CD8-positive, alpha-beta memory T cell (primary cell): ENCODE data around the gene PMEL. TPM values are rescaled to one million over a fixed set of nuclear protein-coding genes. Genes with fewer than 3 reads are reported as not detected.

Source experiments
- CTCF ChIA-PET: fragments of 350-600 bp; sonication (Branson Sonifier 250); formaldehyde crosslinking; loops from one replicate; lab custom pipeline; 2021; ENCODE audit warnings: antibody characterized with exemption; lab: Charles Lee
- POLR2A ChIA-PET: fragments of 350-600 bp; sonication (Branson Sonifier 250); formaldehyde crosslinking; loops from one replicate; lab custom pipeline; 2021; ENCODE audit warnings: antibody characterized with exemption; lab: Charles Lee
- DNase-seq, 5 donors: peaks; one replicate each; pipeline versions ENCODE4 v3.0.0 to v3.0.0-alpha.2; 2020 to 2022; ENCODE audit warnings: mixed read lengths in 1 of 5
- H3K27ac ChIP-seq: one replicate; pipeline ENCODE4 v1.7.0; 2013; ENCODE audit warnings: low read depth, mild to moderate bottlenecking, low read length, moderate library complexity
- H3K27me3 ChIP-seq: 2 replicates; pipeline ENCODE4 v1.7.0; 2013; ENCODE audit warnings: low read length, mild to moderate bottlenecking; ENCODE audit not compliant: insufficient read depth, poor library complexity, severe bottlenecking
- H3K36me3 ChIP-seq: 2 replicates; pipeline ENCODE4 v1.7.0; 2013; ENCODE audit warnings: mild to moderate bottlenecking, low read length, moderate library complexity; ENCODE audit not compliant: insufficient read depth
- H3K4me1 ChIP-seq: 2 replicates; pipeline ENCODE4 v1.7.0; 2013; ENCODE audit warnings: mild to moderate bottlenecking, low read length, moderate library complexity; ENCODE audit not compliant: insufficient read depth
- H3K4me3 ChIP-seq: 2 replicates; pipeline ENCODE4 v1.7.0; 2013; ENCODE audit warnings: mild to moderate bottlenecking, low read length
- H3K9me3 ChIP-seq: 2 replicates; pipeline ENCODE4 v1.7.0; 2013; ENCODE audit warnings: mild to moderate bottlenecking, low read length
- H3K27ac Mint-ChIP-seq, 8 donors: one replicate each; pipeline ENCODE4 v1.8.0; 2020 to 2021; ENCODE audit warnings: mixed read lengths in 8 of 8, mild to moderate bottlenecking in 6 of 8, inconsistent platforms in 3 of 8, moderate library complexity in 3 of 8
- H3K27me3 Mint-ChIP-seq, 2 donors: one replicate each; pipeline ENCODE4 v1.8.0; 2020 to 2021; ENCODE audit warnings: mixed read lengths in 2 of 2, mild to moderate bottlenecking in 1 of 2, moderate library complexity in 1 of 2
- H3K36me3 Mint-ChIP-seq, 3 donors: one replicate each; pipeline ENCODE4 v1.8.0; 2020 to 2021; ENCODE audit warnings: mixed read lengths in 3 of 3, inconsistent platforms in 1 of 3, mild to moderate bottlenecking in 1 of 3
- H3K4me1 Mint-ChIP-seq, 3 donors: one replicate each; pipeline ENCODE4 v1.8.0; 2020 to 2021; ENCODE audit warnings: mixed read lengths in 3 of 3, inconsistent platforms in 1 of 3, mild to moderate bottlenecking in 1 of 3
- H3K4me3 Mint-ChIP-seq, 7 donors: one replicate each; pipeline ENCODE4 v1.8.0; 2020 to 2021; ENCODE audit warnings: mixed read lengths in 7 of 7, mild to moderate bottlenecking in 6 of 7, moderate library complexity in 4 of 7, inconsistent platforms in 2 of 7
- H3K9me3 Mint-ChIP-seq, 5 donors: one replicate each; pipeline ENCODE4 v1.8.0; 2020 to 2022; ENCODE audit warnings: mixed read lengths in 5 of 5, mild to moderate bottlenecking in 3 of 5, moderate library complexity in 2 of 5, inconsistent platforms in 1 of 5
- polyA plus RNA-seq: library from polyadenylated mRNA; unstranded; fragments of 300-500 nt; fragmentation: Illumina TruSeq; gene quantifications from one replicate; pipeline ENCODE4 v1.2.3, GENCODE V29; 2021
- total RNA-seq, 2 experiments: library from RNA; stranded (reverse); gene quantifications; one replicate each; pipeline ENCODE4 v1.2.3, GENCODE V29; 2021

Gene PMEL
- total RNA-seq (under 1 TPM; 0.28 to 0.33 TPM), polyA plus RNA-seq (not detected)

DNA sequence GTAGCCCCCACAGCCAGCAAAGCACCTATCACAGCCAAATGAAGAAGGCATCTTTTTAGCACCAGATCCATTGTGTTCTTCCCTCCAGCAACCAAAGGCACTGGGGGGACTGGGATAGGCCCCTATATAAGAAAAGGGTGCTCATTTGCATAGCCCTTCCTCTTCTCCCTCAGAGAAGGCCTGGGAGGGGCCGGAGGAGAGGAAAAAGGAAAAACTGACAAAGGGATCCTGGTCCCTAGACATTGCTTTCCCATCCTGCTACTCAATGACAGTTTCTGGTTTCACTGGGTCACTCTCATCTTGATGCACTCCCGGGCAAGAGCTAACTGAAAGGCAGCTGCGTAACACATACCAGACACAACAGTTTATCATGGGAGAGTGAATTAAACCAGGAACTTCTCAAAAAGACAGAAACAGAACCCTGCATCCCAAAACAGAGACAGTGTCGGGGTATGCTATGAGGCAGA lies at the start of gene PMEL:
TSS of gene PMEL (minus strand) at position 102 of the 467 bp plus-strand sequence. CDS start at position 71, 31 bp downstream.
- H3K4me1 Mint-ChIP-seq = peaks cover 26 to 32% (median 29%) of the 10 kb centered on the region in 3 donors
- H3K4me3 ChIP-seq = peak within 1 kb of the TSS; percentile 82
- no peaks in the 10 kb centered on the region for H3K27me3 ChIP-seq
- H3K27ac Mint-ChIP-seq = peak within 1 kb of the TSS; percentile 57 to 97 (median 86)
- peak within 1 kb of the TSS; percentile 87 to 96 (median 90) for H3K4me3 Mint-ChIP-seq
- POLR2A ChIA-PET = interaction anchor here (0.9 kb wide), 1 partner anchor 211 kb away, joined by 5 read pairs; no protein-coding TSS in a partner anchor
- CTCF ChIA-PET = no interaction called here
- no peaks in the 10 kb centered on the region for H3K9me3 Mint-ChIP-seq
- H3K27ac ChIP-seq = peak within 1 kb of the TSS; percentile 71
- no peak for DNase-seq
- H3K36me3 ChIP-seq = no peaks in the 10 kb centered on the region
- H3K27me3 Mint-ChIP-seq = no peaks in the 10 kb centered on the region
- peaks cover 21% of the 10 kb centered on the region for H3K4me1 ChIP-seq
- H3K36me3 Mint-ChIP-seq = peaks cover 0 to 10% (median 0%) of the 10 kb centered on the region in 3 donors
- no peaks in the 10 kb centered on the region for H3K9me3 ChIP-seq

DNA sequence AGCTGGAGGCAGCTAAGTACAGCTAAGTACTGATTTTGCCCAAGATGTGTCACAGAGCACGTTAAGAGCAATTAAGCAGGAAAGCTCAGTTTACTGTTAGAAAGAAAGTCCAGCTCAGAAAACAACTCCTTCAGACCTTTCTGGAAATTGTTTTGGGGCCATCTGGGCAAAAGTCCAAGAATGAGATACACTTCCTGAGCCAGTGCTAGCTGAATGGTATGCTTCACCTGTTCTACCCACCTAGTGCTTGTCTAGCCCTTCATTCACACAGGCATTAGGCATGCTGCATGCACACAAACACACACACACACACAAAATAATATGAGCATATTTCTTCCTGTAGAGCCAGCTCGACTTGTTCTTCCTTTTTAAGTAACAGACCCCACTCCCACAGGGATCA lies 48.4 kb upstream of the PMEL start:
- no peaks in the 10 kb centered on the region for H3K4me1 ChIP-seq
- H3K27me3 ChIP-seq = no peaks in the 10 kb centered on the region
- no peak overlapping the region for H3K4me3 Mint-ChIP-seq
- peaks cover 0 to 2% of the 10 kb centered on the region in 2 donors for H3K27me3 Mint-ChIP-seq
- peaks cover 2 to 8% (median 5%) of the 10 kb centered on the region in 3 donors for H3K36me3 Mint-ChIP-seq
- DNase-seq = no peak
- H3K4me3 ChIP-seq = no peak overlapping the region
- H3K4me1 Mint-ChIP-seq = peaks cover 0 to under 1% (median 0%) of the 10 kb centered on the region in 3 donors
- CTCF ChIA-PET = interaction anchor here (1.2 to 3.6 kb wide), 2 partner anchors 15 to 18 kb away, joined by 4 to 19 read pairs; partner anchors contain the start of gene SUOX
- H3K27ac ChIP-seq = no peak overlapping the region
- no peaks in the 10 kb centered on the region for H3K9me3 ChIP-seq
- POLR2A ChIA-PET = interaction anchor here (0.6 kb wide), 1 partner anchor 143 kb away, joined by 3 read pairs; no protein-coding TSS in a partner anchor
- no peaks in the 10 kb centered on the region for H3K36me3 ChIP-seq
- no peaks in the 10 kb centered on the region for H3K9me3 Mint-ChIP-seq
- H3K27ac Mint-ChIP-seq = no peak overlapping the region

DNA sequence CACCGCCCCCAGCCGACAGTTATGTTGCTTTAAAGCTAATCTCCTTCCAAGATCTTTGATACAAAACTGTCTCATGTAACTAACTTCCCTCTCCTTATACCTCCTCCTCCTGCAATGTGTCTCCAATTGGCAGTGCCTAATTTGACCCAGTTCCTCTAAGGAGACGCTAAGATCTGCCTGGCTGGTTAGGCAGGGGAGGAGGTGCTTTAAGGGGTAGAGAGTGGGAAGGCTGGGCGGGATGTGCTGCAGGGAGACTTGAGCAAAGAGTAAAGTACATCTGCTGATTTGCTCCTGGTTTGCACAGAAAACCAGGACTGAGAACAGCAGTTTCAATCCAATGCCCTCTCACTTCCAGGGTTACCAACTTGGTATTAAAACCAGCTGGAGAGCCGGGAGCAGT lies 47.6 kb upstream of the PMEL start:
- ChIA-PET POLR2A (no interaction called here), CTCF (interaction anchor here (1.2 to 3.6 kb wide), 2 partner anchors 16 to 18 kb away, joined by 4 to 19 read pairs; partner anchors contain the start of gene SUOX)
- Histone ChIP-seq H3K4me1 (no peaks in the 10 kb centered on the region), H3K9me3 (no peaks in the 10 kb centered on the region), H3K4me3 (no peak overlapping the region), H3K36me3 (no peaks in the 10 kb centered on the region), H3K27me3 (no peaks in the 10 kb centered on the region), H3K27ac (no peak overlapping the region)
- Mint-ChIP-seq H3K36me3 (peaks cover 2 to 6% (median 5%) of the 10 kb centered on the region in 3 donors), H3K27ac (no peak overlapping the region), H3K9me3 (no peaks in the 10 kb centered on the region), H3K4me3 (no peak overlapping the region), H3K4me1 (peaks cover 3 to 6% (median 3%) of the 10 kb centered on the region in 3 donors), H3K27me3 (peaks cover 0 to 2% of the 10 kb centered on the region in 2 donors)
- no peak for DNase-seq

DNA sequence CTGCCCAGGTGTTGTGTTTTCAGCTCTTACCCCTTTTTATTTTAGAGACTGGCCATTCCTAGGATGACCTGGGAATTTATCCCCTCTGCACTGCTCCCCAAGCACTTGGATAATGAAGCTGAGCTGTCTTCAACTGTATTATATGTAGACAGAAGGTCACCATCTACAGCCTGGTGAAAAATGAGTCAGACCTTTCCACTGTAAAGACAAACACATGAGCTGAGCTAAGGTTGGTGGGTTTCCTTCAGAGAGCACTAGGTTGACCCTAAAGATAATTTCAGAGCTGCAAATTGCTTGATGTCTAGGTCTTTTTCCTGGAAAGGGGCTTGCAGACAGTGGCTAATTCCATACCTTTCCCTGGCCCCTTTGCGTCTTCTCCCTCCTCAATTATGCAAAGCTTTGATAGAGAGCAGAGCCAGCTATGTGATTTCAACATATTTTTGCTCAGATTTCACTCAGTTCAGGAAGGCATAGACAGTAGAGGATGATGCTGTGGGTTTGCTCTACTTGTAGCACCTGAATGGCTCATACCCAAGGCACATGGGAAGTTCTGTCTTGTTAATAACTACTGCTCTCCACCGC lies 45.8 kb upstream of the PMEL start:
- Histone ChIP-seq H3K9me3 (no peaks in the 10 kb centered on the region), H3K27ac (no peak overlapping the region), H3K4me3 (no peak overlapping the region), H3K4me1 (peaks cover 11% of the 10 kb centered on the region), H3K27me3 (no peaks in the 10 kb centered on the region), H3K36me3 (no peaks in the 10 kb centered on the region)
- POLR2A ChIA-PET = interaction anchor here (0.5 kb wide), 1 partner anchor 72 kb away, joined by 4 read pairs; no protein-coding TSS in a partner anchor
- no peak for DNase-seq
- H3K4me1 Mint-ChIP-seq = peaks cover 12 to 17% (median 16%) of the 10 kb centered on the region in 3 donors
- H3K36me3 Mint-ChIP-seq = peaks cover 2 to 5% (median 3%) of the 10 kb centered on the region in 3 donors
- CTCF ChIA-PET = interaction anchor here (1.3 to 3.6 kb wide), 2 partner anchors 16 to 18 kb away, joined by 3 to 19 read pairs; partner anchors contain the start of gene SUOX
- no peak overlapping the region for H3K4me3 Mint-ChIP-seq
- no peaks in the 10 kb centered on the region for H3K9me3 Mint-ChIP-seq
- peaks cover 0 to 2% of the 10 kb centered on the region in 2 donors for H3K27me3 Mint-ChIP-seq
- peak overlapping the region in 1 of 8 donors; percentile 39 for H3K27ac Mint-ChIP-seq

DNA sequence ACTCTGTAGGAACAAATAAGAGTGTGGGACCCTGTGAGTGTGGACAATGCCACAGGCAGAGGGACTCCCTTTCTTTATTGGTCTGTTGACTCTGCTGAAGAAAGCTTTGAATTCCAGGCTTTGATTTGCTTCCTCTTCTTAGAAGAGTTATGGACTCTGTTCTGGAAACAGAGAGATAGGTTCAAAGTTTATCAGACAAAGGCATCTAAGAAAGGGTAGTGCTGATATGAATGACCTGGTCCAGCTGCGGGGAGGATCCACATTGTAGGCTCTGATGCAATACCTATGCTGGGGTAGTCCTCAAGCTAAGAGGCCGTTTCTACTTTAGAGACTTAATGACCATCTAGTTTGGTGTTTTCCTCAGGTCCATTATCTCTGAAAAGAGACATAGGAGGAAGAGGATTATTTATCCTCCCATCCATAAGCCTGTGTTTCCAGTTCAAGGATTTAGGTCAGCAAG lies 44.3 kb upstream of the PMEL start:
- POLR2A ChIA-PET = no interaction called here

DNA sequence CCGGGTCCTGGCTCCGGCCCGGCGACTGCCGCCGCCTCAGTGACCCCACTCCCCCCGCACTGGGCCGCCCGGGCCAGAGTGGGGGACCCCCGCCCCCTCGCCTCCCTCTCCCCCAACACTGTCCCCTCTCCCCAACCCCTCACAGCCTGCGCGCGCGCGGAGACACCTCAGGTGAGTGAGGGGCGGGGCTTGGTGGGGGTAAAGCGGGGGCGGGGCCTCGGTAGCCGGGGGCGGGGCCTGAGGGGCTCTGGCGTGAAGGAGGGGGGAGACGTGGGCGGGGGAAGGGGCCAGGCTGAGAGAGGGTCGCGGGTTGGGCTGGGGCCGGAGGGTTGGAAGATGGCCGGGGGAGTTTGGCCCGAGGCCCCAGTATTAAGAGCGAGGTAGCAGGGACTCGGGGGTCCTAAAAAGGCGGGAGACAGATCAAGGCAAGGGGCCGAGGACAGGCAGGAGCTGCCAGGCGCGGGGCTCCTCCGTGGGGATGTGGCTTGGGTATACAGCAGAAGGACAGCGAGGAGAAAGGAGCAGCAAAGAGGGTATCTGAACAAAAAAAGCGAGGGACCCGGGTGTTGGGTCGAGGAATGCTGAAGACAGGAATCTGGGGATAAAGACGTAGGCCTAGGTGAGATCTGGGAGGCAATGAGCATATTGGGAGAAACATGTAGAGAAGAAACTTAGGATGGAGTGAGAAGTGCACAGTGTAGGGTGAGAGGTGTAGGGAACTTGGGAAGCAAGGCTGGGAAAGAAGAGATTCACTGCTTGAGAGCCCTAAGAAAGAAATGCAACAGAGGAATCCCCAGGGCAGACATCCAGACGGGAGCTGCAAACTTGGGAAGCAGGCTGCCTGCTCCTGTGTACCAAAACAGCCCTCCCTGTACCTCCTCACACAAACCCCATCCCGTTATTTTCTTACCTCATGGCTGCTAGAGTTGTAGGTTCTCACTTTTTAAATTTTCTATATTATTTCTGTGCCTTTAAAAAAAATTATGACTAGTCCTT lies 42.0 kb upstream of the PMEL start:
- no peaks in the 10 kb centered on the region for H3K9me3 ChIP-seq
- H3K27me3 Mint-ChIP-seq = peaks cover 0 to 2% of the 10 kb centered on the region in 2 donors
- ChIA-PET POLR2A (interaction anchor here (0.8 to 1.7 kb wide), 2 partner anchors 34 to 264 kb away, joined by 6 to 7 read pairs; partner anchors contain the start of gene RAB5B), CTCF (interaction anchor here (0.8 kb wide), 1 partner anchor 12 kb away, joined by 4 read pairs; no protein-coding TSS in a partner anchor)
- H3K27ac ChIP-seq = peak overlapping the region; percentile 45
- no peaks in the 10 kb centered on the region for H3K36me3 ChIP-seq
- H3K9me3 Mint-ChIP-seq = no peaks in the 10 kb centered on the region
- peaks cover 11% of the 10 kb centered on the region for H3K4me1 ChIP-seq
- peak overlapping the region; percentile 75 to 92 (median 85) for H3K4me3 Mint-ChIP-seq
- peak overlapping the region in 7 of 8 donors; percentile 5 to 94 (median 89) for H3K27ac Mint-ChIP-seq
- no peaks in the 10 kb centered on the region for H3K27me3 ChIP-seq
- DNase-seq = peak; percentile 47 to 77 (median 66)
- H3K36me3 Mint-ChIP-seq = peaks cover 0 to 5% (median 1%) of the 10 kb centered on the region in 3 donors
- peak overlapping the region; percentile 61 for H3K4me3 ChIP-seq
- peaks cover 17 to 28% (median 19%) of the 10 kb centered on the region in 3 donors for H3K4me1 Mint-ChIP-seq

More for the DNA sequence above, 44.3 kb upstream of the PMEL start:
- peaks cover 2 to 5% (median 3%) of the 10 kb centered on the region in 3 donors for H3K36me3 Mint-ChIP-seq
- H3K27ac Mint-ChIP-seq = no peak overlapping the region
- Histone ChIP-seq H3K27ac (no peak overlapping the region), H3K27me3 (no peaks in the 10 kb centered on the region), H3K4me3 (no peak overlapping the region), H3K9me3 (no peaks in the 10 kb centered on the region), H3K4me1 (peaks cover 11% of the 10 kb centered on the region), H3K36me3 (no peaks in the 10 kb centered on the region)
- H3K4me3 Mint-ChIP-seq = peak overlapping the region in 2 of 7 donors; percentile 13 to 79
- DNase-seq = no peak
- no peaks in the 10 kb centered on the region for H3K9me3 Mint-ChIP-seq
- CTCF ChIA-PET = no interaction called here
- H3K27me3 Mint-ChIP-seq = peaks cover 0 to 2% of the 10 kb centered on the region in 2 donors
- H3K4me1 Mint-ChIP-seq = peaks cover 17 to 25% (median 19%) of the 10 kb centered on the region in 3 donors

DNA sequence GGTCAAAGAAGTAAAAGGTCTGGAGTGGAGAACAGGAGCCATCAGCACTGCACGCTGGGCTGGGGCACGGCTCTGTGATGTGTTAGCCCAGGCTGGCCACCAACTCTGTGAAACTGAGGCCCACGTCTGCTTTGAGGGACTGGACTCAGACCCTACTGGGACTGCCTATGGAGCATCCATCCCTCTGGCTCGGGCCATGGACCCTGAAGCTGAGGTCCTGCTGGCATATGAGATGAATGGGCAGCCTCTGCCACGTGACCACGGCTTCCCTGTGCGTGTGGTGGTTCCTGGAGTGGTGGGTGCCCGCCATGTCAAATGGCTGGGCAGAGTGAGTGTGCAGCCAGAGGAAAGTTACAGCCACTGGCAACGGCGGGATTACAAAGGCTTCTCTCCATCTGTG lies 38.4 kb upstream of the PMEL start:
- no peak for DNase-seq
- H3K27me3 Mint-ChIP-seq = peaks cover 0 to 5% of the 10 kb centered on the region in 2 donors
- no peak overlapping the region for H3K4me3 ChIP-seq
- no peaks in the 10 kb centered on the region for H3K36me3 ChIP-seq
- H3K36me3 Mint-ChIP-seq = no peaks in the 10 kb centered on the region
- ChIA-PET POLR2A (no interaction called here), CTCF (interaction anchor here (1.2 kb wide), 1 partner anchor 25 kb away, joined by 3 read pairs; no protein-coding TSS in a partner anchor)
- H3K9me3 ChIP-seq = no peaks in the 10 kb centered on the region
- H3K27me3 ChIP-seq = no peaks in the 10 kb centered on the region
- peaks cover 19 to 32% (median 20%) of the 10 kb centered on the region in 3 donors for H3K4me1 Mint-ChIP-seq
- peak overlapping the region in 2 of 7 donors; percentile 36 to 55 for H3K4me3 Mint-ChIP-seq
- H3K9me3 Mint-ChIP-seq = no peaks in the 10 kb centered on the region
- H3K27ac ChIP-seq = no peak overlapping the region
- H3K4me1 ChIP-seq = peaks cover 11% of the 10 kb centered on the region
- no peak overlapping the region for H3K27ac Mint-ChIP-seq
